Adrenal gland (tissue), 5 donors: ENCODE measurements around the gene CEACAM1.

ENCODE experiments used
- POLR2A ChIP-seq, 2 donors: fragments of 450-650 bp; IDR thresholded peaks; one replicate each; pipeline ENCODE4 v1.6.1; 2017; ENCODE audit warnings: antibody characterized with exemption in 2 of 2, mild to moderate bottlenecking in 2 of 2, moderate library complexity in 1 of 2
- TF ChIP-seq, protein P1 (sequence below), 6 experiments: fragments of 450-650 bp in 4 of 6; fragments of 200-600 bp in 2 of 6; sonication (generic) in 1 of 6; IDR thresholded peaks; 1 replicate in 5 of 6; 2 replicates in 1 of 6; pipeline versions ENCODE4 v1.5.1 to v1.8.0; 2016 to 2021; ENCODE audit warnings: antibody characterized with exemption in 6 of 6, mild to moderate bottlenecking in 2 of 6, moderate library complexity in 1 of 6
- donor health status: DM: no; HTN: no; CAD: no.

GRCh38 chr19:42461700-42462324, 66.5 kb downstream of the CEACAM1 start:
- no peak for TF ChIP-seq POLR2A (IDR thresholded peaks at IDR 0.05)
- TF ChIP-seq, protein P1, sequence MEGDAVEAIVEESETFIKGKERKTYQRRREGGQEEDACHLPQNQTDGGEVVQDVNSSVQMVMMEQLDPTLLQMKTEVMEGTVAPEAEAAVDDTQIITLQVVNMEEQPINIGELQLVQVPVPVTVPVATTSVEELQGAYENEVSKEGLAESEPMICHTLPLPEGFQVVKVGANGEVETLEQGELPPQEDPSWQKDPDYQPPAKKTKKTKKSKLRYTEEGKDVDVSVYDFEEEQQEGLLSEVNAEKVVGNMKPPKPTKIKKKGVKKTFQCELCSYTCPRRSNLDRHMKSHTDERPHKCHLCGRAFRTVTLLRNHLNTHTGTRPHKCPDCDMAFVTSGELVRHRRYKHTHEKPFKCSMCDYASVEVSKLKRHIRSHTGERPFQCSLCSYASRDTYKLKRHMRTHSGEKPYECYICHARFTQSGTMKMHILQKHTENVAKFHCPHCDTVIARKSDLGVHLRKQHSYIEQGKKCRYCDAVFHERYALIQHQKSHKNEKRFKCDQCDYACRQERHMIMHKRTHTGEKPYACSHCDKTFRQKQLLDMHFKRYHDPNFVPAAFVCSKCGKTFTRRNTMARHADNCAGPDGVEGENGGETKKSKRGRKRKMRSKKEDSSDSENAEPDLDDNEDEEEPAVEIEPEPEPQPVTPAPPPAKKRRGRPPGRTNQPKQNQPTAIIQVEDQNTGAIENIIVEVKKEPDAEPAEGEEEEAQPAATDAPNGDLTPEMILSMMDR (IDR thresholded peaks at IDR 0.05), result no peak
